Measurements from ENCODE around the gene PLCB1. TPM values are rescaled to one million over a fixed set of nuclear protein-coding genes. Genes with fewer than 3 reads are reported as not detected.

PLCB1 gene
- total RNA-seq, 1 experiment from 2014 or later, result 11.3 TPM

- H3K4me1 Mint-ChIP-seq, result peaks cover 2% of the 10 kb centered on the region; the same call in 1 of the 2 replicates
- no peaks in the 10 kb centered on the region for H3K9me3 Mint-ChIP-seq
- DNase-seq (ENCODE audit: low spot score) (no peak), ATAC-seq (no peak)
- H3K36me3 Mint-ChIP-seq, result no peaks in the 10 kb centered on the region
- no peak for TF ChIP-seq CTCF (IDR thresholded peaks at IDR 0.05)
- no peak for TF ChIP-seq CDX4 (CRISPR knock-in tag; IDR thresholded peaks at IDR 0.05; ENCODE audit: borderline replicate concordance)
- TF ChIP-seq ATF6 (CRISPR knock-in tag; IDR thresholded peaks at IDR 0.05), result no peak
- TF ChIP-seq E2F1 (CRISPR knock-in tag; IDR thresholded peaks at IDR 0.05), result no peak
- TF ChIP-seq ATF3 (CRISPR knock-in tag; conservative IDR thresholded peaks at IDR 0.05), result no peak
- TF ChIP-seq TEAD1 (CRISPR knock-in tag; IDR thresholded peaks at IDR 0.05), result no peak
- no peak for TF ChIP-seq IRF2 (CRISPR knock-in tag; IDR thresholded peaks at IDR 0.05; ENCODE audit: borderline replicate concordance, low read depth)
- no peak for TF ChIP-seq TEAD4 (CRISPR knock-in tag; IDR thresholded peaks at IDR 0.05)
- no peak for TF ChIP-seq RORB (CRISPR knock-in tag; IDR thresholded peaks at IDR 0.05)
- TF ChIP-seq ZNF396 (CRISPR knock-in tag; IDR thresholded peaks at IDR 0.05; ENCODE audit: borderline replicate concordance), result no peak
- TF ChIP-seq EMX1 (CRISPR knock-in tag; IDR thresholded peaks at IDR 0.05), result no peak
- no peak for TF ChIP-seq E2F5 (CRISPR knock-in tag; IDR thresholded peaks at IDR 0.05)
- no peak for TF ChIP-seq E2F4 (CRISPR knock-in tag; IDR thresholded peaks at IDR 0.05; ENCODE audit: borderline replicate concordance, low read depth)
- TF ChIP-seq ZNF263 (CRISPR knock-in tag; IDR thresholded peaks at IDR 0.05; ENCODE audit: low read depth), result no peak
- no peak for TF ChIP-seq CREM (CRISPR knock-in tag; IDR thresholded peaks at IDR 0.05)
- no peak overlapping the region for H3K4me3 Mint-ChIP-seq
- peaks cover 5% of the 10 kb centered on the region; the same call in 1 of the 2 replicates for H3K27me3 Mint-ChIP-seq (ENCODE audit: low read depth)
- H3K27ac Mint-ChIP-seq, result no peak overlapping the region
- CTCF ChIA-PET, result no interaction called here
- POLR2A ChIA-PET, result no interaction called here
These were observed 34.8 kb upstream of the PLCB1 start for GRCh38 chr20:8097307-8097706.

GRCh38 chr20:8104252-8104651 lies 27.8 kb upstream of the PLCB1 start:
- Mint-ChIP-seq H3K27me3 (ENCODE audit: low read depth) (no peaks in the 10 kb centered on the region), H3K36me3 (peaks cover 17% of the 10 kb centered on the region), H3K4me3 (no peak overlapping the region), H3K9me3 (peaks cover 43% of the 10 kb centered on the region), H3K4me1 (no peaks in the 10 kb centered on the region), H3K27ac (no peak overlapping the region)
- DNase-seq (ENCODE audit: low spot score), result no peak
- ChIA-PET POLR2A (no interaction called here), CTCF (no interaction called here)
- no peak for ATAC-seq
- no peak for TF ChIP-seq ZNF219 (CRISPR knock-in tag; IDR thresholded peaks at IDR 0.05; ENCODE audit: borderline replicate concordance)
- TF ChIP-seq USF1 (CRISPR knock-in tag; IDR thresholded peaks at IDR 0.05), result no peak
- no peak for TF ChIP-seq ZBTB21 (CRISPR knock-in tag; IDR thresholded peaks at IDR 0.05; ENCODE audit: borderline replicate concordance)
- TF ChIP-seq ZNF263 (CRISPR knock-in tag; IDR thresholded peaks at IDR 0.05; ENCODE audit: low read depth), result no peak
- TF ChIP-seq USF2 (CRISPR knock-in tag; IDR thresholded peaks at IDR 0.05), result no peak
- TF ChIP-seq NR2C2 (CRISPR knock-in tag; IDR thresholded peaks at IDR 0.05), result no peak
- TF ChIP-seq HMGXB4 (CRISPR knock-in tag; IDR thresholded peaks at IDR 0.05), result no peak
- no peak for TF ChIP-seq ATF3 (CRISPR knock-in tag; conservative IDR thresholded peaks at IDR 0.05)

Data from WTC11 (cell line).